ENCODE data around the gene LRRC56. TPM values are rescaled to one million over a fixed set of nuclear protein-coding genes. Genes with fewer than 3 reads are reported as not detected.

Gene LRRC56
- total RNA-seq, 2 donors from 2014 or later: 3.0 to 4.3 TPM

- Histone ChIP-seq H3K9ac (ENCODE audit: extremely low read depth, low read length, poor library complexity, severe bottlenecking) (no peak overlapping the region), H3K27ac (ENCODE audit: low read depth, low read length) (no peak overlapping the region), H3K27me3 (ENCODE audit: control insufficient read depth, insufficient read depth, low read length, poor library complexity, severe bottlenecking) (no peaks in the 10 kb centered on the region), H3K9me3 (ENCODE audit: control insufficient read depth, low read length) (no peaks in the 10 kb centered on the region), H3K4me1 (ENCODE audit: control insufficient read depth, insufficient read depth, low read length) (no peaks in the 10 kb centered on the region), H3K4me3 (ENCODE audit: low read length) (no peak overlapping the region), H3K36me3 (ENCODE audit: control insufficient read depth, insufficient read depth, low read length) (peaks cover 67% of the 10 kb centered on the region)
- no peaks in the 10 kb centered on the region for H3K4me1 Mint-ChIP-seq
- no peaks in the 10 kb centered on the region for H3K9me3 Mint-ChIP-seq
- no peak for DNase-seq
- TF ChIP-seq CTCF (conservative IDR thresholded peaks at IDR 0.05): no peak
- H3K27ac Mint-ChIP-seq: peak overlapping the region; percentile 64
- no peak overlapping the region for H3K4me3 Mint-ChIP-seq
- H3K36me3 Mint-ChIP-seq (ENCODE audit: low read depth): peaks cover 64% of the 10 kb centered on the region
- no peaks in the 10 kb centered on the region for H3K27me3 Mint-ChIP-seq (ENCODE audit: insufficient read depth)
- WGBS, 2 experiments (ENCODE audit: insufficient coverage in 1 of 2, insufficient read length in 1 of 2): 85 to 95% methylated on average over 4 to 6 of the region's 6 CpGs
Measured at GRCh38 chr11:587978-588380, 50.7 kb downstream of the LRRC56 start.

- Mint-ChIP-seq H3K27me3 (ENCODE audit: insufficient read depth) (no peaks in the 10 kb centered on the region), H3K4me3 (no peak overlapping the region), H3K27ac (no peak overlapping the region), H3K9me3 (no peaks in the 10 kb centered on the region), H3K4me1 (no peaks in the 10 kb centered on the region), H3K36me3 (ENCODE audit: low read depth) (peaks cover 71% of the 10 kb centered on the region)
- no peak for DNase-seq
- no peak overlapping the region for H3K4me3 ChIP-seq (ENCODE audit: low read length)
- no peaks in the 10 kb centered on the region for H3K27me3 ChIP-seq (ENCODE audit: control insufficient read depth, insufficient read depth, low read length, poor library complexity, severe bottlenecking)
- H3K9ac ChIP-seq (ENCODE audit: extremely low read depth, low read length, poor library complexity, severe bottlenecking): no peak overlapping the region
- no peaks in the 10 kb centered on the region for H3K9me3 ChIP-seq (ENCODE audit: control insufficient read depth, low read length)
- no peak for TF ChIP-seq CTCF (conservative IDR thresholded peaks at IDR 0.05)
- no peak overlapping the region for H3K27ac ChIP-seq (ENCODE audit: low read depth, low read length)
- peaks cover 70% of the 10 kb centered on the region for H3K36me3 ChIP-seq (ENCODE audit: control insufficient read depth, insufficient read depth, low read length)
- no peaks in the 10 kb centered on the region for H3K4me1 ChIP-seq (ENCODE audit: control insufficient read depth, insufficient read depth, low read length)
- 94 to 96% methylated on average over 26 of the region's 26 CpGs for WGBS, 2 experiments (ENCODE audit: insufficient coverage in 1 of 2, insufficient read length in 1 of 2)
Measured at GRCh38 chr11:589798-590197, 52.5 kb downstream of the LRRC56 start.

- no peak for DNase-seq
- Mint-ChIP-seq H3K27me3 (ENCODE audit: insufficient read depth) (no peaks in the 10 kb centered on the region), H3K4me1 (no peaks in the 10 kb centered on the region), H3K27ac (no peak overlapping the region), H3K36me3 (ENCODE audit: low read depth) (peaks cover 76% of the 10 kb centered on the region), H3K9me3 (no peaks in the 10 kb centered on the region), H3K4me3 (no peak overlapping the region)
- Histone ChIP-seq H3K9me3 (ENCODE audit: control insufficient read depth, low read length) (no peaks in the 10 kb centered on the region), H3K4me1 (ENCODE audit: control insufficient read depth, insufficient read depth, low read length) (no peaks in the 10 kb centered on the region), H3K27me3 (ENCODE audit: control insufficient read depth, insufficient read depth, low read length, poor library complexity, severe bottlenecking) (no peaks in the 10 kb centered on the region), H3K27ac (ENCODE audit: low read depth, low read length) (no peak overlapping the region), H3K4me3 (ENCODE audit: low read length) (no peak overlapping the region), H3K9ac (ENCODE audit: extremely low read depth, low read length, poor library complexity, severe bottlenecking) (no peak overlapping the region), H3K36me3 (ENCODE audit: control insufficient read depth, insufficient read depth, low read length) (peaks cover 82% of the 10 kb centered on the region)
- 82 to 90% methylated on average over 11 of the region's 11 CpGs for WGBS, 2 experiments (ENCODE audit: insufficient coverage in 1 of 2, insufficient read length in 1 of 2)
- TF ChIP-seq CTCF (conservative IDR thresholded peaks at IDR 0.05): no peak
Measured at GRCh38 chr11:590997-591396, 53.7 kb downstream of the LRRC56 start.
